ENCODE data around the gene CCL13.

Gene CCL13

GRCh38 chr17:34401165-34401564, 44.9 kb downstream of the CCL13 start:
- H3K4me3 ChIP-seq (ENCODE audit: low read depth, low read length): no peak overlapping the region
- no peak for DNase-seq (ENCODE audit: low read depth)

GRCh38 chr17:34403006-34403405, 46.7 kb downstream of the CCL13 start:
- no peak for DNase-seq (ENCODE audit: low read depth)
- no peak overlapping the region for H3K4me3 ChIP-seq (ENCODE audit: low read depth, low read length)
- TF ChIP-seq MYC (IDR thresholded peaks at IDR 0.05; ENCODE audit: low read depth, low read length): no peak
- TF ChIP-seq CTCF (IDR thresholded peaks at IDR 0.05; ENCODE audit: low read depth, low read length): no peak

More at GRCh38 chr17:34401165-34401564, 44.9 kb downstream of the CCL13 start:
- TF ChIP-seq POLR2A (IDR thresholded peaks at IDR 0.05; ENCODE audit: extremely low read depth, insufficient read length): no peak
- no peak for TF ChIP-seq MAX (IDR thresholded peaks at IDR 0.05; ENCODE audit: low read depth, low read length)

GRCh38 chr17:34406226-34406625, 49.9 kb downstream of the CCL13 start:
- no peak for DNase-seq (ENCODE audit: low read depth)
- no peak overlapping the region for H3K4me3 ChIP-seq (ENCODE audit: low read depth, low read length)
- TF ChIP-seq CTCF (IDR thresholded peaks at IDR 0.05; ENCODE audit: low read depth, low read length) (no peak), POLR2A (IDR thresholded peaks at IDR 0.05; ENCODE audit: extremely low read depth, insufficient read length) (no peak), MYC (IDR thresholded peaks at IDR 0.05; ENCODE audit: low read depth, low read length) (no peak), MAX (IDR thresholded peaks at IDR 0.05; ENCODE audit: low read depth, low read length) (no peak)
